K562 (cell line): ENCODE measurements around the gene SPATA3. TPM values are rescaled to one million over a fixed set of nuclear protein-coding genes. Genes with fewer than 3 reads are reported as not detected.

Experiments
- ATF7 ChIP-seq: fragments of 450-650 bp; IDR thresholded peaks from 2 replicates; pipeline ENCODE4 v1.7.1; 2014; ENCODE audit warnings: mild to moderate bottlenecking, moderate library complexity
- CREB5 ChIP-seq: fragments of 250-450 bp; sonication (Bioruptor Pico); IDR thresholded peaks from 2 replicates; pipeline ENCODE4 v1.5.0; 2020; ENCODE audit warnings: mild to moderate bottlenecking
- EGR1 ChIP-seq: fragments of 450-650 bp; conservative IDR thresholded peaks from 2 replicates; pipeline ENCODE4 v1.6.1; 2017; ENCODE audit warnings: mild to moderate bottlenecking
- HMG20B ChIP-seq: fragments of 250-450 bp; sonication (Bioruptor Pico); IDR thresholded peaks from 2 replicates; pipeline ENCODE4 v1.5.0; 2021; ENCODE audit warnings: mild to moderate bottlenecking
- NR1H2 ChIP-seq: sonication (generic); formaldehyde crosslinking; IDR thresholded peaks from 2 replicates; pipeline ENCODE4 v1.4.0; 2020; ENCODE audit warnings: mild to moderate bottlenecking, missing genetic modification reagents
- PML ChIP-seq: IDR thresholded peaks from 2 replicates; pipeline ENCODE4 v1.6.1; 2012; ENCODE audit warnings: low read length, inconsistent platforms
- RFX5 ChIP-seq: IDR thresholded peaks from 2 replicates; pipeline ENCODE4 v1.6.1; 2011; ENCODE audit warnings: low read depth, mild to moderate bottlenecking, improper control_type of control experiment, low read length
- SMARCA5 ChIP-seq: fragments of 450-650 bp; IDR thresholded peaks from 2 replicates; pipeline ENCODE4 v1.6.1; 2016
- STAT5A ChIP-seq: IDR thresholded peaks from 2 replicates; pipeline ENCODE4 v1.6.1; 2012; ENCODE audit warnings: low read length, inconsistent platforms, borderline replicate concordance
- TCF3 ChIP-seq: sonication (generic); formaldehyde crosslinking; IDR thresholded peaks from 2 replicates; pipeline ENCODE4 v1.4.0; 2020; ENCODE audit warnings: mild to moderate bottlenecking, missing genetic modification reagents
- THAP7 ChIP-seq: fragments of 250-450 bp; sonication (Bioruptor Pico); IDR thresholded peaks from 2 replicates; pipeline ENCODE4 v1.5.0; 2021
- ZFX ChIP-seq: sonication (generic); formaldehyde crosslinking; IDR thresholded peaks from 2 replicates; pipeline ENCODE4 v1.8.0; 2022; ENCODE audit warnings: mild to moderate bottlenecking, missing genetic modification reagents, moderate library complexity
- ZNF124 ChIP-seq: sonication (generic); formaldehyde crosslinking; IDR thresholded peaks from 2 replicates; pipeline ENCODE4 v1.8.1; 2022; ENCODE audit warnings: missing genetic modification reagents
- ZNF785 ChIP-seq: fragments of 250-450 bp; sonication (Bioruptor Pico); IDR thresholded peaks from 2 replicates; pipeline ENCODE4 v1.4.0; 2020; ENCODE audit warnings: mild to moderate bottlenecking
- polyA plus RNA-seq, 8 experiments: library from polyadenylated mRNA; depleted of rRNA in 4 of 8; stranded (reverse) in 5 of 8; unstranded in 3 of 8; fragments of >200 nt; fragmentation: Nextera tagmentation in 2 of 8; fragmentation: Illumina TruSeq in 1 of 8; extraction: Ambion mirVana in 2 of 8; extraction: Trizol in 1 of 8; gene quantifications; 2 replicates each; pipeline versions ENCODE4 v1.2.1 to v1.2.3, GENCODE V29; 2011 to 2014; ENCODE audit warnings: inconsistent platforms in 1 of 8, missing spikeins in 1 of 8
- total RNA-seq, 7 experiments: library from RNA; depleted of rRNA in 6 of 7; stranded (reverse); fragments of >200 nt in 6 of 7; fragmentation: Illumina TruSeq in 2 of 7; extraction: Trizol in 2 of 7; gene quantifications; 2 replicates each; pipeline versions ENCODE4 v1.2.1 to v1.2.3, GENCODE V29; 2011 to 2021; ENCODE audit warnings: low replicate concordance in 1 of 7
- TF ChIP-seq, protein P1 (sequence below): sonication (generic); formaldehyde crosslinking; IDR thresholded peaks from 2 replicates; pipeline ENCODE4 v1.8.0; 2022; ENCODE audit warnings: mild to moderate bottlenecking, missing genetic modification reagents
- TF ChIP-seq, protein P2 (sequence below): fragments of 450-650 bp; IDR thresholded peaks from 2 replicates; pipeline ENCODE4 v1.6.1; 2017; ENCODE audit warnings: antibody characterized with exemption
- TF ChIP-seq, protein P3 (sequence below): fragments of 150-350 bp; conservative IDR thresholded peaks from 2 replicates; pipeline ENCODE4 v1.6.1; 2014; ENCODE audit warnings: low read length

The SPATA3 gene
- total and polyA plus RNA-seq, 9 of the 15 experiments (the other 6 are each of a cell fraction or from before 2014, with no cell fraction given) = not detected

- TF ChIP-seq, protein P1, sequence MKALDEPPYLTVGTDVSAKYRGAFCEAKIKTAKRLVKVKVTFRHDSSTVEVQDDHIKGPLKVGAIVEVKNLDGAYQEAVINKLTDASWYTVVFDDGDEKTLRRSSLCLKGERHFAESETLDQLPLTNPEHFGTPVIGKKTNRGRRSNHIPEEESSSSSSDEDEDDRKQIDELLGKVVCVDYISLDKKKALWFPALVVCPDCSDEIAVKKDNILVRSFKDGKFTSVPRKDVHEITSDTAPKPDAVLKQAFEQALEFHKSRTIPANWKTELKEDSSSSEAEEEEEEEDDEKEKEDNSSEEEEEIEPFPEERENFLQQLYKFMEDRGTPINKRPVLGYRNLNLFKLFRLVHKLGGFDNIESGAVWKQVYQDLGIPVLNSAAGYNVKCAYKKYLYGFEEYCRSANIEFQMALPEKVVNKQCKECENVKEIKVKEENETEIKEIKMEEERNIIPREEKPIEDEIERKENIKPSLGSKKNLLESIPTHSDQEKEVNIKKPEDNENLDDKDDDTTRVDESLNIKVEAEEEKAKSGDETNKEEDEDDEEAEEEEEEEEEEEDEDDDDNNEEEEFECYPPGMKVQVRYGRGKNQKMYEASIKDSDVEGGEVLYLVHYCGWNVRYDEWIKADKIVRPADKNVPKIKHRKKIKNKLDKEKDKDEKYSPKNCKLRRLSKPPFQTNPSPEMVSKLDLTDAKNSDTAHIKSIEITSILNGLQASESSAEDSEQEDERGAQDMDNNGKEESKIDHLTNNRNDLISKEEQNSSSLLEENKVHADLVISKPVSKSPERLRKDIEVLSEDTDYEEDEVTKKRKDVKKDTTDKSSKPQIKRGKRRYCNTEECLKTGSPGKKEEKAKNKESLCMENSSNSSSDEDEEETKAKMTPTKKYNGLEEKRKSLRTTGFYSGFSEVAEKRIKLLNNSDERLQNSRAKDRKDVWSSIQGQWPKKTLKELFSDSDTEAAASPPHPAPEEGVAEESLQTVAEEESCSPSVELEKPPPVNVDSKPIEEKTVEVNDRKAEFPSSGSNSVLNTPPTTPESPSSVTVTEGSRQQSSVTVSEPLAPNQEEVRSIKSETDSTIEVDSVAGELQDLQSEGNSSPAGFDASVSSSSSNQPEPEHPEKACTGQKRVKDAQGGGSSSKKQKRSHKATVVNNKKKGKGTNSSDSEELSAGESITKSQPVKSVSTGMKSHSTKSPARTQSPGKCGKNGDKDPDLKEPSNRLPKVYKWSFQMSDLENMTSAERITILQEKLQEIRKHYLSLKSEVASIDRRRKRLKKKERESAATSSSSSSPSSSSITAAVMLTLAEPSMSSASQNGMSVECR (CRISPR knock-in tag) = no peak; the same call in 1 of the 2 replicates
- TF ChIP-seq, protein P2, sequence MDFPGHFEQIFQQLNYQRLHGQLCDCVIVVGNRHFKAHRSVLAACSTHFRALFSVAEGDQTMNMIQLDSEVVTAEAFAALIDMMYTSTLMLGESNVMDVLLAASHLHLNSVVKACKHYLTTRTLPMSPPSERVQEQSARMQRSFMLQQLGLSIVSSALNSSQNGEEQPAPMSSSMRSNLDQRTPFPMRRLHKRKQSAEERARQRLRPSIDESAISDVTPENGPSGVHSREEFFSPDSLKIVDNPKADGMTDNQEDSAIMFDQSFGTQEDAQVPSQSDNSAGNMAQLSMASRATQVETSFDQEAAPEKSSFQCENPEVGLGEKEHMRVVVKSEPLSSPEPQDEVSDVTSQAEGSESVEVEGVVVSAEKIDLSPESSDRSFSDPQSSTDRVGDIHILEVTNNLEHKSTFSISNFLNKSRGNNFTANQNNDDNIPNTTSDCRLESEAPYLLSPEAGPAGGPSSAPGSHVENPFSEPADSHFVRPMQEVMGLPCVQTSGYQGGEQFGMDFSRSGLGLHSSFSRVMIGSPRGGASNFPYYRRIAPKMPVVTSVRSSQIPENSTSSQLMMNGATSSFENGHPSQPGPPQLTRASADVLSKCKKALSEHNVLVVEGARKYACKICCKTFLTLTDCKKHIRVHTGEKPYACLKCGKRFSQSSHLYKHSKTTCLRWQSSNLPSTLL = no peak
- TF ChIP-seq RFX5 = no peak
- TF ChIP-seq NR1H2 (CRISPR knock-in tag) = no peak
- TF ChIP-seq PML = no peak
- TF ChIP-seq STAT5A = no peak; the same call in 1 of the 2 replicates
- no peak for TF ChIP-seq TCF3 (CRISPR knock-in tag)
- TF ChIP-seq SMARCA5 = no peak
- TF ChIP-seq THAP7 (CRISPR knock-in tag) = no peak
- TF ChIP-seq ZNF124 (CRISPR knock-in tag) = no peak
- TF ChIP-seq ZNF785 (CRISPR knock-in tag) = no peak
- 0 out of 2 replicates have a peak, but pooled peaks have one; percentile 32 for TF ChIP-seq ATF7
- TF ChIP-seq CREB5 (CRISPR knock-in tag) = no peak
- TF ChIP-seq, protein P3, sequence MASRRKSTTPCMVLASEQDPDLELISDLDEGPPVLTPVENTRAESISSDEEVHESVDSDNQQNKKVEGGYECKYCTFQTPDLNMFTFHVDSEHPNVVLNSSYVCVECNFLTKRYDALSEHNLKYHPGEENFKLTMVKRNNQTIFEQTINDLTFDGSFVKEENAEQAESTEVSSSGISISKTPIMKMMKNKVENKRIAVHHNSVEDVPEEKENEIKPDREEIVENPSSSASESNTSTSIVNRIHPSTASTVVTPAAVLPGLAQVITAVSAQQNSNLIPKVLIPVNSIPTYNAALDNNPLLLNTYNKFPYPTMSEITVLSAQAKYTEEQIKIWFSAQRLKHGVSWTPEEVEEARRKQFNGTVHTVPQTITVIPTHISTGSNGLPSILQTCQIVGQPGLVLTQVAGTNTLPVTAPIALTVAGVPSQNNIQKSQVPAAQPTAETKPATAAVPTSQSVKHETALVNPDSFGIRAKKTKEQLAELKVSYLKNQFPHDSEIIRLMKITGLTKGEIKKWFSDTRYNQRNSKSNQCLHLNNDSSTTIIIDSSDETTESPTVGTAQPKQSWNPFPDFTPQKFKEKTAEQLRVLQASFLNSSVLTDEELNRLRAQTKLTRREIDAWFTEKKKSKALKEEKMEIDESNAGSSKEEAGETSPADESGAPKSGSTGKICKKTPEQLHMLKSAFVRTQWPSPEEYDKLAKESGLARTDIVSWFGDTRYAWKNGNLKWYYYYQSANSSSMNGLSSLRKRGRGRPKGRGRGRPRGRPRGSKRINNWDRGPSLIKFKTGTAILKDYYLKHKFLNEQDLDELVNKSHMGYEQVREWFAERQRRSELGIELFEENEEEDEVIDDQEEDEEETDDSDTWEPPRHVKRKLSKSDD = no peak
- peak; percentile 84 for TF ChIP-seq ZFX (CRISPR knock-in tag)
- TF ChIP-seq HMG20B = no peak
- no peak for TF ChIP-seq EGR1
These were observed 60.8 kb downstream of the SPATA3 start, which contains the start of gene PSMD1 (continued) for GRCh38 chr2:231056453-231057416.
